HG03378 (cell line): ENCODE results near the gene SERPINA1.

Experiments
- ATAC-seq: cut with Tn5 transposase; IDR thresholded peaks from one replicate; pipeline ENCODE4 v1.9.1; 2021; ENCODE audit warnings: mild to moderate bottlenecking, moderate library complexity; ENCODE audit not compliant: unreplicated experiment

The SERPINA1 gene

GRCh38 chr14:94384342-94384741, 4.1 kb downstream of the SERPINA1 start:
- no peak for ATAC-seq

- no peak for ATAC-seq
Measured at GRCh38 chr14:94383777-94384176, 4.6 kb downstream of the SERPINA1 start.

- ATAC-seq: no peak
Measured at GRCh38 chr14:94382716-94383596, 5.4 kb downstream of the SERPINA1 start.

- no peak for ATAC-seq
Measured at GRCh38 chr14:94382099-94382715, 6.2 kb downstream of the SERPINA1 start.

- no peak for ATAC-seq
Measured at GRCh38 chr14:94381149-94382030, 7.0 kb downstream of the SERPINA1 start.

- no peak for ATAC-seq
Measured at GRCh38 chr14:94380225-94381148, 7.9 kb downstream of the SERPINA1 start.

GRCh38 chr14:94379291-94380224, 8.8 kb downstream of the SERPINA1 start:
- no peak for ATAC-seq

- ATAC-seq: no peak
Measured at GRCh38 chr14:94378527-94379290, 9.7 kb downstream of the SERPINA1 start.

- no peak for ATAC-seq
Measured at GRCh38 chr14:94377866-94378470, 10.4 kb downstream of the SERPINA1 start.

GRCh38 chr14:94376976-94377865, 11.2 kb downstream of the SERPINA1 start:
- ATAC-seq: no peak

- no peak for ATAC-seq
Measured at GRCh38 chr14:94376108-94376975, 12.1 kb downstream of the SERPINA1 start.

- no peak for ATAC-seq
Measured at GRCh38 chr14:94375552-94376107, 12.8 kb downstream of the SERPINA1 start.

GRCh38 chr14:94374749-94375260, 13.6 kb downstream of the SERPINA1 start:
- no peak for ATAC-seq

GRCh38 chr14:94374116-94374515, 14.3 kb downstream of the SERPINA1 start:
- ATAC-seq: no peak

GRCh38 chr14:94373708-94374107, 14.7 kb downstream of the SERPINA1 start:
- no peak for ATAC-seq
